ENCODE results near the gene SINHCAF. TPM values are rescaled to one million over a fixed set of nuclear protein-coding genes. Genes with fewer than 3 reads are reported as not detected.

The SINHCAF gene
- total and polyA plus RNA-seq, 2 of the 8 experiments (the other 6 are each of a cell fraction or from before 2014, with no cell fraction given) = 138 to 576 TPM

DNA sequence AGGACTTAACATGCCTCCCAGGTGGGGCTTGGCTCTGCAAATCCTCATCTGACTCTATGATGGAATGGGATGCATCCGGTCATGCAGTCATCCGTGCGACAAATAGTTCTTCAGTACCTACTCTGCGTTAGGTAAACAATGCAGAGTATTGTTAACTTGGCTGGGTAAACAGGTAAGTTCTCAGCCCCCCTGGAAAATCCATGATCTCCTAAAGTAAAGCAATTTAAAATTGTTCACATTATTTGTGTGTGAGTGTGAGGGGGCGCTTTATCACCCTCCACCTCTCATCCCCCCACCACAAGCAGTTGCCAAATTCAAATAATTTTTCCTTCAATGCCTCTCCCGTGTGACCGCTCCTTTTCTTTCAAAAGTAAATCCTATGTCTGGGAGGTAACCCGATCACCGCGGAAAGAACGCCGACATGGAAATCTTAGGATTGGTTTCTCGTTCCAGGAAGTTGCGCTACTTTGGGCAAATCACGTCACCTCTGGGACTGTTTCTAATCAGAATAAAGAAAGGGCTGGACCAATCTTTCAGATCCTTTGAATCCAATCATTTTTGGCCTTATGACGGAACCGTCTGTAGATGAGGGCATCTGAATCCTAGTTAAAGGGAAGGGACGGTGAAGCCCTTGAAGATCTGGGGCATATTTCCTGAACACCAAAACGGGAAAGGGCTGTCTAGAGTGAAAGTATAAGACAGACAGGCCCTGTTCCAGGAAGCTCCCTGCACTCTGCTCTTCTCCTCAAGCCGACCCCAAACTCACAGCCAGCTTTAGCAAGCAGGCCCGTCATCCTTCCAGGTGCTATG lies 44.0 kb upstream of the SINHCAF start:
- Histone ChIP-seq H2BK120ac (replicated peaks; ENCODE audit: low read depth, low read length) (peak overlapping the region; percentile 66), H2BK15ac (ENCODE audit: low read length) (peak overlapping the region; percentile 73; the same call in 1 of the 2 replicates), H3K9me3 (ENCODE audit: insufficient read depth in 2 of 2, low read depth in 1 of 2, low read length in 1 of 2) (no peaks in the 10 kb centered on the region), H3K4ac (replicated peaks; ENCODE audit: insufficient read length, low read depth, low read length) (peak overlapping the region; percentile 82), H3K27ac (ENCODE audit: low read depth, low read length) (peak overlapping the region; percentile 91), H3K79me2 (ENCODE audit: control insufficient read depth in 1 of 2, insufficient read depth in 2 of 2, low read length in 2 of 2) (peaks cover 0 to 2% of the 10 kb centered on the region in 2 experiments; a peak in 1 of 4 replicates), H2AK5ac (ENCODE audit: low read depth, low read length) (peak overlapping the region; percentile 93), H4K8ac (ENCODE audit: extremely low read depth, insufficient read depth, low read length) (no peak overlapping the region), H3K18ac (ENCODE audit: extremely low read depth, low read length) (peak overlapping the region; percentile 99), H3K79me1 (ENCODE audit: low read depth, low read length) (no peaks in the 10 kb centered on the region), H3K36me3 (ENCODE audit: control insufficient read depth in 2 of 4, insufficient read depth in 4 of 4, low read length in 3 of 4) (no peaks in the 10 kb centered on the region), H4K5ac (ENCODE audit: insufficient read length, low read depth, low read length) (peak overlapping the region; percentile 87), H3K23me2 (ENCODE audit: low read depth, low read length) (peaks cover 5% of the 10 kb centered on the region), H3K4me1 (replicated peaks in 1 of 4; ENCODE audit: control insufficient read depth in 3 of 4, insufficient read depth in 4 of 4, low read length in 3 of 4) (peaks cover 14 to 24% (median 18%) of the 10 kb centered on the region in 4 experiments; a peak in 6 of 7 replicates), H4K20me1 (replicated peaks in 1 of 2; ENCODE audit: control insufficient read depth in 1 of 2, insufficient read depth in 2 of 2, low read length in 2 of 2) (no peaks in the 10 kb centered on the region), H4K91ac (replicated peaks; ENCODE audit: insufficient read length, low read length) (peak overlapping the region; percentile 20), H3K4me2 (ENCODE audit: insufficient read depth in 1 of 2, low read depth in 2 of 2, low read length in 2 of 2) (peak overlapping the region; percentile 66 to 87), H3K27me3 (replicated peaks in 1 of 4; ENCODE audit: control insufficient read depth in 3 of 4, extremely low read depth in 1 of 4, insufficient read depth in 3 of 4, low read length in 3 of 4) (no peaks in the 10 kb centered on the region), H2BK20ac (ENCODE audit: low read length) (peak overlapping the region; percentile 91), H3K56ac (replicated peaks; ENCODE audit: insufficient read length, low read depth, low read length) (peak overlapping the region; percentile 6), H3K23ac (ENCODE audit: insufficient read length) (no peak overlapping the region), H3K9ac (replicated peaks in 1 of 4; ENCODE audit: extremely low read depth in 1 of 4, low read depth in 3 of 4, low read length in 3 of 4) (peak overlapping the region; percentile 9 to 76 (median 70)), H3K4me3 (ENCODE audit: extremely low read depth in 1 of 4, insufficient read depth in 2 of 4, low read depth in 3 of 4, low read length in 4 of 4) (peak overlapping the region; percentile 6 to 56 (median 42); a peak in 7 of 8 replicates), H2BK5ac (ENCODE audit: low read depth, low read length) (peak overlapping the region; percentile 99), H3K14ac (ENCODE audit: insufficient read length) (no peak overlapping the region), H2BK12ac (ENCODE audit: low read depth, low read length) (peak overlapping the region; percentile 100), H2AFZ (ENCODE audit: low read length) (no peak overlapping the region)
- ChIA-PET POLR2A (ENCODE audit: partially characterized antibody) (interaction anchor here (0.7 to 17.5 kb wide), 18 partner anchors 8 to 71 kb away, joined by 3 to 474 read pairs (median 6); partner anchors contain the start of gene SINHCAF), CTCF (ENCODE audit: partially characterized antibody) (interaction anchor here (1.2 kb wide), 1 partner anchor 20 kb away, joined by 3 read pairs; no protein-coding TSS in a partner anchor)
- DNase-seq (ENCODE audit: low read depth in 1 of 2, low spot score in 2 of 2) (no peak), FAIRE-seq (peak; percentile 93)
- TF ChIP-seq NRF1 (IDR thresholded peaks at IDR 0.05; ENCODE audit: low read depth, low read length) (no peak), SIN3A (conservative IDR thresholded peaks at IDR 0.05 in 1 of 2, IDR thresholded peaks at IDR 0.05 in 1 of 2; ENCODE audit: low read depth in 1 of 2, low read length in 2 of 2) (no peak), TEAD4 (IDR thresholded peaks at IDR 0.05; ENCODE audit: low read depth, low read length) (0 out of 2 replicates have a peak, but pooled peaks have one; percentile 55), CHD2 (IDR thresholded peaks at IDR 0.05; ENCODE audit: low read length) (no peak), CREB1 (IDR thresholded peaks at IDR 0.05) (peak; percentile 74)
- 16% methylated on average over 21 of the region's 21 CpGs; no CpG with 5 or more reads in 1 of the 2 experiments for WGBS, 2 experiments (ENCODE audit: extremely low coverage in 1 of 2, insufficient coverage in 1 of 2, insufficient read length in 1 of 2, insufficient replicate concordance in 2 of 2, low coverage in 1 of 2, low lambda C conversion rate in 2 of 2, missing lambda C conversion rate in 1 of 2)
